SU-DHL-6 (cell line): ENCODE data around the gene TLCD4.

Experiments used
- CTCF ChIP-seq: fragments of 200-600 bp; sonication (generic); IDR thresholded peaks from one replicate; pipeline ENCODE4 v1.5.1; 2017; ENCODE audit warnings: antibody characterized with exemption, mild to moderate bottlenecking, low read length, moderate library complexity; ENCODE audit not compliant: insufficient read depth, poor library complexity, severe bottlenecking
- EZH2phosphoT487 ChIP-seq: fragments of 200-600 bp; sonication (generic), shearing (Covaris generic); conservative IDR thresholded peaks from 2 replicates; pipeline ENCODE4 v1.6.1; 2018; ENCODE audit warnings: mild to moderate bottlenecking, antibody characterized with exemption, low read length, moderate library complexity, mixed read lengths

GRCh38 chr1:95071539-95071938 is 45.6 kb upstream of the TLCD4 start:
- TF ChIP-seq CTCF (no peak), EZH2phosphoT487 (no peak)
